ENCODE results near the gene IL1F10. TPM values are rescaled to one million over a fixed set of nuclear protein-coding genes. Genes with fewer than 3 reads are reported as not detected.
A peak's percentile ranks its signal among the peaks of the same experiment; 100 is the strongest.

Gene IL1F10
- total and polyA plus RNA-seq, 5 donors from 2014 or later: not detected

DNA sequence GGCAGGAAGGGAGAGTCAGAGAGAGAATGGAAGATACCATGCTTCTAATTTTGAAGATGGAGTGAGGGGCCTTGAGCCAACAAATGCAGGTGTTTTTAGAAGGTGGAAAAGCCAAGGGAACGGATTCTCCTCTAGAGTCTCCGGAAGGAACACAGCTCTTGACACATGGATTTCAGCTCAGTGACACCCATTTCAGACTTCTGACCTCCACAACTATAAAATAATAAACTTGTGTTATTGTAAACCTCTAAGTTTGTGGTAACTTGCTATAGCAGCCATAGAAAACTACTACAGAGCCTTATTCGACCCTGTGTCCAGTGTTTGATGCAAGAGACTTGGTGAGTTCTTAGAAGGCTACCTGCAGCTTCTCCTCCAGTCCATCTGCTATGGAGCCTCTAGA, 7.8 kb downstream of the IL1F10 start:
- peaks cover 0 to 6% (median 0%) of the 10 kb centered on the region in 7 donors for H3K9me3 Mint-ChIP-seq
- peaks cover 28% of the 10 kb centered on the region for H3K27me3 Mint-ChIP-seq
- Histone ChIP-seq H3K4me1 (ENCODE audit: control insufficient read depth, insufficient read depth, low read length, poor library complexity, severe bottlenecking) (no peaks in the 10 kb centered on the region), H3K36me3 (ENCODE audit: control insufficient read depth, insufficient read depth, low read length) (no peaks in the 10 kb centered on the region), H3K9me3 (ENCODE audit: control insufficient read depth in 2 of 2, low read length in 2 of 2) (no peaks in the 10 kb centered on the region), H3K27me3 (ENCODE audit: control insufficient read depth, insufficient read depth, low read length) (no peaks in the 10 kb centered on the region), H3K27ac (ENCODE audit: insufficient read depth, low read length, poor library complexity, severe bottlenecking) (no peak overlapping the region), H3K4me3 (ENCODE audit: low read depth, low read length) (no peak overlapping the region)
- peaks cover 0 to 9% (median 3%) of the 10 kb centered on the region in 4 donors for H3K4me1 Mint-ChIP-seq
- ATAC-seq (ENCODE audit: low read depth in 2 of 2) (no peak), DNase-seq (no peak)
- no peak overlapping the region for H3K4me3 Mint-ChIP-seq
- H3K36me3 Mint-ChIP-seq: no peaks in the 10 kb centered on the region
- H3K27ac Mint-ChIP-seq: peak overlapping the region in 1 of 3 donors; percentile 39

DNA sequence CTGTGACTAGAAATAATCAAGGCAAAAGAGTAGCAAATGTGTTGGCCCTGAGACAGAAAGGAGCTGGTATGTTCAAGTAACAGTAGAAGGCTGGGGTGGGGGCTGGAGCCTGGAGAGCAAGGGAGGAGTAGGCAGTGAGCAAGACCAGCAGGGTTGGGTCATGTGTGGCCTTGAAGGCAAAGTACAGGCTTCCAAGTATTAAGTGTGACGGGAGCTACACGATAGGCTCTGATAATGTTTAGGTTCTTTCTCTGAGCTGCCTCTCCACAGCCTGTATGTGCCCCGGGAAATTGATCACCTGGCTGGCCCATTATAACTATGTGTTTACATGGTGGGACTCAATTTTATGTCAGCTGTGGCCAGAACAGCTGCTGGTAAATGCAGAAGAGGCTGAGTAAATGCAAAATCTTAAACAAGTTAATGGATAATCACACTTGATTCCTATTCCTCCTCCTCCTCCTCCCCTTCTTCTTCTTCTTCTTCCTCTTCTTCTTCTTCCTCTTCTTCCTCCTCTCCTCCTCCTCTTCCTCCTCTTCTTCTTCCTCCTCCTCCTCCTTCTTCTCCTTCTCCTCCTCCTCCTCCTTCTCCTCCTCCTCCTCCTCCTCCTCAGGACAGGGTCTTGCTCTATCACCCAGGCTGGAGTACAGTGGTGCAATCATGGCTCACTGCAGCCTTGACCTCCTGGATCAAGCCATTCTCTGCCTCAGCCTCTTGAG, 9.3 kb downstream of the IL1F10 start:
- Mint-ChIP-seq H3K36me3 (no peaks in the 10 kb centered on the region), H3K9me3 (peaks cover 0 to 5% (median 0%) of the 10 kb centered on the region in 7 donors), H3K27me3 (peaks cover 33% of the 10 kb centered on the region), H3K4me3 (no peak overlapping the region), H3K4me1 (peaks cover 0 to 9% (median 3%) of the 10 kb centered on the region in 4 donors), H3K27ac (no peak overlapping the region)
- no peaks in the 10 kb centered on the region for H3K9me3 ChIP-seq (ENCODE audit: control insufficient read depth in 2 of 2, low read length in 2 of 2)
- no peak for ATAC-seq (ENCODE audit: low read depth in 2 of 2)
- no peak for DNase-seq
- no peaks in the 10 kb centered on the region for H3K36me3 ChIP-seq (ENCODE audit: control insufficient read depth, insufficient read depth, low read length)
- no peak overlapping the region for H3K4me3 ChIP-seq (ENCODE audit: low read depth, low read length)
- no peaks in the 10 kb centered on the region for H3K27me3 ChIP-seq (ENCODE audit: control insufficient read depth, insufficient read depth, low read length)
- H3K4me1 ChIP-seq (ENCODE audit: control insufficient read depth, insufficient read depth, low read length, poor library complexity, severe bottlenecking): no peaks in the 10 kb centered on the region
- no peak overlapping the region for H3K27ac ChIP-seq (ENCODE audit: insufficient read depth, low read length, poor library complexity, severe bottlenecking)

DNA sequence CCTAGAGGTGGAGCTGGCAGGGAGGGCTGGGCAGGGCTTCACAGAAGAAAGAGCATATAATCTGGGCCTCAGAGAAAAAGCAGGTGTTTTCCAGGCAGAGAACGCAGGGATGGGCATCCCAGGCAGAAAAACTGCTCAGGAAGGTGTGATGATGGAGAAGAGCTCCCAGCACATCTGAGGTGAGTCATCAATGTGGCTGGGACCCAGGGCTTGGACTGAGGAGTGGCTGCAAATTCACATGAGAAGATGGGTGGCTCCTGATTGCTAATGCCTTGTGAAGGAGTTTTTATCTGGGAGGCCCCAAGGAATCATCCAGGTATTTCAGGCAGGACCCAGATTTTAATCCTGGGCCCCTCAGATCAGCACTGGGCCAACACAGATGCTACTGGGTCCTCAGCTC, 10.2 kb downstream of the IL1F10 start:
- ATAC-seq (ENCODE audit: low read depth in 2 of 2) (no peak), DNase-seq (no peak)
- no peaks in the 10 kb centered on the region for H3K36me3 ChIP-seq (ENCODE audit: control insufficient read depth, insufficient read depth, low read length)
- H3K9me3 ChIP-seq (ENCODE audit: control insufficient read depth in 2 of 2, low read length in 2 of 2): no peaks in the 10 kb centered on the region
- no peaks in the 10 kb centered on the region for H3K4me1 ChIP-seq (ENCODE audit: control insufficient read depth, insufficient read depth, low read length, poor library complexity, severe bottlenecking)
- Mint-ChIP-seq H3K4me1 (peaks cover 0 to 9% (median 3%) of the 10 kb centered on the region in 4 donors), H3K27ac (no peak overlapping the region), H3K9me3 (peaks cover 0 to 5% (median 0%) of the 10 kb centered on the region in 7 donors), H3K4me3 (no peak overlapping the region), H3K36me3 (no peaks in the 10 kb centered on the region), H3K27me3 (peaks cover 33% of the 10 kb centered on the region)
- H3K4me3 ChIP-seq (ENCODE audit: low read depth, low read length): no peak overlapping the region
- no peak overlapping the region for H3K27ac ChIP-seq (ENCODE audit: insufficient read depth, low read length, poor library complexity, severe bottlenecking)
- no peaks in the 10 kb centered on the region for H3K27me3 ChIP-seq (ENCODE audit: control insufficient read depth, insufficient read depth, low read length)

DNA sequence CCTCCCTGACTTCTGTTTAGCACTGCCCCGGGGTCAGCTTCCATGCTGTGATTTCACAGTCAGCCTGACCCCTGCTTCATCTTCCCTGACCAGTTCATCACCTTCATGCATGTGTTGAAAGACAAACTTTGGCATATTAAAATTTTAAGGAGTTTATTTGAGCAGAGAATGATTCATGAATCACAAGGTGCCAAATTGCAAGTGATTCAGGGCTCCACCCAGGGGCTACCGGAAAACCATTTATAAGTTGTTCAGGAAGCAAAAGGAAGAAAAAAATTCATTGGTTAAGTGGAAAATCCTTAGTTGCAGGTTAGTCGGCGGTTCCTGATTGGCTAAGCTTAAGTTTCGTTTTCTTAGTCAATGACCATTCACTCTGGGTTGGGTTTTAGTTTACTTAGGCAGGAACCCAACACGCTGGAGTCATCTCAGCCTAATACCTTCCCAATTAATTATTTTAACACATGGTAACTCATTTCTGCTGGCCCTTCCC, 10.6 kb downstream of the IL1F10 start:
- H3K27ac ChIP-seq (ENCODE audit: insufficient read depth, low read length, poor library complexity, severe bottlenecking): no peak overlapping the region
- H3K27me3 ChIP-seq (ENCODE audit: control insufficient read depth, insufficient read depth, low read length): no peaks in the 10 kb centered on the region
- no peak for DNase-seq
- H3K4me1 ChIP-seq (ENCODE audit: control insufficient read depth, insufficient read depth, low read length, poor library complexity, severe bottlenecking): no peaks in the 10 kb centered on the region
- no peak overlapping the region for H3K4me3 Mint-ChIP-seq
- H3K9me3 Mint-ChIP-seq: peaks cover 0 to 7% (median 0%) of the 10 kb centered on the region in 7 donors
- no peaks in the 10 kb centered on the region for H3K36me3 Mint-ChIP-seq
- H3K4me3 ChIP-seq (ENCODE audit: low read depth, low read length): no peak overlapping the region
- H3K9me3 ChIP-seq (ENCODE audit: control insufficient read depth in 2 of 2, low read length in 2 of 2): no peaks in the 10 kb centered on the region
- peaks cover 0 to 9% (median 3%) of the 10 kb centered on the region in 4 donors for H3K4me1 Mint-ChIP-seq
- no peak overlapping the region for H3K27ac Mint-ChIP-seq
- no peaks in the 10 kb centered on the region for H3K36me3 ChIP-seq (ENCODE audit: control insufficient read depth, insufficient read depth, low read length)
- peaks cover 29% of the 10 kb centered on the region for H3K27me3 Mint-ChIP-seq
- ATAC-seq (ENCODE audit: low read depth in 2 of 2): no peak

DNA sequence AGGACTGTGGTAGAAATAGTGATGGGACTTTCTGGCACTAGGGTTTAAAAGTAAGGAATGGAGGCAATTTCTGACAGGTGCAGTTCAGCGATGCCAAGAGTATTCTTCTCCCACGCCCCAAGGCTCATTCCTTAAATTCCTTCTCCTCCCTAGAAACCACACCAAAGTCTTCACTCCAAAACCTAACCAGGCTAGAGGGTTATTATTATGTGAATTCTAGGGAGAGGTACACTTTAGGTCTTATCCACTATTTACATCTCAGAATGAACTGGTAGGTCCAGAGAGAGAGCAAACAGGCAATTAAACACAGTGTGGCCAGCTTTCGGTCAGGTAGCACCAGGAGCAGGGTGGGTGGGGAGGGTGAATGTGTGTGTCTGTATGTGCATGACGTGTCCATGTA, 11.4 kb downstream of the IL1F10 start:
- H3K4me3 Mint-ChIP-seq: no peak overlapping the region
- ATAC-seq (ENCODE audit: low read depth in 2 of 2): no peak
- H3K27me3 Mint-ChIP-seq: peaks cover 26% of the 10 kb centered on the region

DNA sequence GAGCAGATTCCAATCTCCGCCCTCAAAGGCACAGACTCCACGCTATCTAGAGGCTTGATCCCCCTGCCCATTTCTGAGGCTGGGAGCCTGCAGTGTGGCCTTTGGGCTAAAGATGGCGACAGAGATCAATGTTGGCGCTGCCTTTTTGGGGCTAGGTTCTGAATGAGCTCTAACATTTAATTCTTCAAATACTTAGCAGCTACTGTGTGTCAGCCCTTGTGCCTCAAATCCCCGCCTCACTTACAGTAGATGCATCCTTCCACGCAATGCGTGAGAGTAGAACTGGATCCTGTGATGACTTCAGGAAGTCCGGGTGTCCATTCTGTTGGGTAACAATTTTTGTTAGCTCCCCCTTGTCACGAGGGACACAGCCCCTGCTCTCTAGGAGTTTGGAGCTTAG, 12.4 kb downstream of the IL1F10 start:
- H3K9me3 ChIP-seq (ENCODE audit: control insufficient read depth in 2 of 2, low read length in 2 of 2): no peaks in the 10 kb centered on the region
- H3K36me3 Mint-ChIP-seq: no peaks in the 10 kb centered on the region
- no peak overlapping the region for H3K27ac Mint-ChIP-seq
- no peak overlapping the region for H3K4me3 ChIP-seq (ENCODE audit: low read depth, low read length)
- H3K36me3 ChIP-seq (ENCODE audit: control insufficient read depth, insufficient read depth, low read length): no peaks in the 10 kb centered on the region
- peak; percentile 47 to 52 for ATAC-seq (ENCODE audit: low read depth in 2 of 2)
- H3K4me3 Mint-ChIP-seq: no peak overlapping the region
- H3K9me3 Mint-ChIP-seq: peaks cover 0 to 7% (median 0%) of the 10 kb centered on the region in 7 donors
- peaks cover 0 to 4% (median 1%) of the 10 kb centered on the region in 4 donors for H3K4me1 Mint-ChIP-seq
- H3K27me3 Mint-ChIP-seq: peaks cover 30% of the 10 kb centered on the region
- no peaks in the 10 kb centered on the region for H3K27me3 ChIP-seq (ENCODE audit: control insufficient read depth, insufficient read depth, low read length)
- peak in 2 of 3 donors; percentile 27 to 38 for DNase-seq
- H3K4me1 ChIP-seq (ENCODE audit: control insufficient read depth, insufficient read depth, low read length, poor library complexity, severe bottlenecking): no peaks in the 10 kb centered on the region
- no peak overlapping the region for H3K27ac ChIP-seq (ENCODE audit: insufficient read depth, low read length, poor library complexity, severe bottlenecking)

More for the DNA sequence above, 11.4 kb downstream of the IL1F10 start:
- Histone ChIP-seq H3K36me3 (ENCODE audit: control insufficient read depth, insufficient read depth, low read length) (no peaks in the 10 kb centered on the region), H3K27me3 (ENCODE audit: control insufficient read depth, insufficient read depth, low read length) (no peaks in the 10 kb centered on the region), H3K4me3 (ENCODE audit: low read depth, low read length) (no peak overlapping the region), H3K4me1 (ENCODE audit: control insufficient read depth, insufficient read depth, low read length, poor library complexity, severe bottlenecking) (no peaks in the 10 kb centered on the region), H3K27ac (ENCODE audit: insufficient read depth, low read length, poor library complexity, severe bottlenecking) (no peak overlapping the region), H3K9me3 (ENCODE audit: control insufficient read depth in 2 of 2, low read length in 2 of 2) (no peaks in the 10 kb centered on the region)
- Mint-ChIP-seq H3K27ac (no peak overlapping the region), H3K9me3 (peaks cover 0 to 7% (median 0%) of the 10 kb centered on the region in 7 donors), H3K4me1 (peaks cover 0 to 9% (median 3%) of the 10 kb centered on the region in 4 donors), H3K36me3 (no peaks in the 10 kb centered on the region)
- DNase-seq: no peak

DNA sequence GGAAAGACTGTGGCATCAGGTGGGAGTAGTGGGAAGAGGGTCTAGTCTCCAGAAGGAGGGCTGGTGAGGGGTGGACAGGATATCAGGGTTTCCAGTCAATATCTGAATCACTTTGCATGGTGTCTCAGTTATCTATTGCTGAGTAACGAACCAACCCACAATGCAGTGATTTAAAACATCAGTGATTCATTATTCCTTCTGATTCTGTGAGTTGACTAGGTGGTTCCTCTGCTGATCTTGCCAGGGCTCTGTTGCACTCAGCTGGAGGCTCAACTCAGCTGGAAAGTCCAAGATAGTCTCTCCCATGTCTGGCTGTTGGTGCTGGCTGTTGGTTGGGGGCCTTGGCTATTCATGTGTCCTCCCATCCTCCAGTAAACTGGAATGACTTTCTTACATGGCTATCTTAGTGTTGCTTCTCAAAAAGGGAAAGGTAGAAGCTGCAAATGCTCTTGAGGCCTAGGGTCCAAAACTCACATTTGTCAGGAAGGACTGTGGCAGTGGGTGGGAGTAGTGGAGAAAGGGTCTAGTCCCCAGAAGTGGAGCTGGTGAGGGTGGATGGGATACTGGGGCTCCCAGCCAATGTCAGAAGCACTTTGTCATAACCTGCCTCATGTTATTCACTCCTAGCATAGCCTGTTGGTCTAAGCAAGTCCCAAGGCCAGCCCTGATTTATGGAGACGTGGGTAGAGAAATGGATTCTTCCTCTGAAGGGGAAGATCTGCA, 13.9 kb downstream of the IL1F10 start:
- Histone ChIP-seq H3K27ac (ENCODE audit: insufficient read depth, low read length, poor library complexity, severe bottlenecking) (no peak overlapping the region), H3K4me3 (ENCODE audit: low read depth, low read length) (no peak overlapping the region), H3K9me3 (ENCODE audit: control insufficient read depth in 2 of 2, low read length in 2 of 2) (no peaks in the 10 kb centered on the region), H3K36me3 (ENCODE audit: control insufficient read depth, insufficient read depth, low read length) (no peaks in the 10 kb centered on the region), H3K4me1 (ENCODE audit: control insufficient read depth, insufficient read depth, low read length, poor library complexity, severe bottlenecking) (no peaks in the 10 kb centered on the region), H3K27me3 (ENCODE audit: control insufficient read depth, insufficient read depth, low read length) (no peaks in the 10 kb centered on the region)
- Mint-ChIP-seq H3K27ac (peak overlapping the region in 1 of 3 donors; percentile 16), H3K9me3 (peaks cover 0 to 8% (median 0%) of the 10 kb centered on the region in 7 donors), H3K4me3 (no peak overlapping the region), H3K27me3 (peaks cover 26% of the 10 kb centered on the region), H3K4me1 (no peaks in the 10 kb centered on the region), H3K36me3 (no peaks in the 10 kb centered on the region)
- DNase-seq: no peak
- ATAC-seq (ENCODE audit: low read depth in 2 of 2): no peak

All from CD4-positive, CD25-positive, alpha-beta regulatory T cell (primary cell).